Stimulated activated CD4-positive, alpha-beta T cell treated with anti-CD3 and anti-CD28 coated beads, Interleukin-2, amount 100 ng/mL, for 24 hours (primary cell): ENCODE results near the gene PHF23.

Experiments used
- DNase-seq, 2 donors: peaks; one replicate each; pipeline ENCODE4 v3.0.0-alpha.2; 2020

The PHF23 gene

DNA sequence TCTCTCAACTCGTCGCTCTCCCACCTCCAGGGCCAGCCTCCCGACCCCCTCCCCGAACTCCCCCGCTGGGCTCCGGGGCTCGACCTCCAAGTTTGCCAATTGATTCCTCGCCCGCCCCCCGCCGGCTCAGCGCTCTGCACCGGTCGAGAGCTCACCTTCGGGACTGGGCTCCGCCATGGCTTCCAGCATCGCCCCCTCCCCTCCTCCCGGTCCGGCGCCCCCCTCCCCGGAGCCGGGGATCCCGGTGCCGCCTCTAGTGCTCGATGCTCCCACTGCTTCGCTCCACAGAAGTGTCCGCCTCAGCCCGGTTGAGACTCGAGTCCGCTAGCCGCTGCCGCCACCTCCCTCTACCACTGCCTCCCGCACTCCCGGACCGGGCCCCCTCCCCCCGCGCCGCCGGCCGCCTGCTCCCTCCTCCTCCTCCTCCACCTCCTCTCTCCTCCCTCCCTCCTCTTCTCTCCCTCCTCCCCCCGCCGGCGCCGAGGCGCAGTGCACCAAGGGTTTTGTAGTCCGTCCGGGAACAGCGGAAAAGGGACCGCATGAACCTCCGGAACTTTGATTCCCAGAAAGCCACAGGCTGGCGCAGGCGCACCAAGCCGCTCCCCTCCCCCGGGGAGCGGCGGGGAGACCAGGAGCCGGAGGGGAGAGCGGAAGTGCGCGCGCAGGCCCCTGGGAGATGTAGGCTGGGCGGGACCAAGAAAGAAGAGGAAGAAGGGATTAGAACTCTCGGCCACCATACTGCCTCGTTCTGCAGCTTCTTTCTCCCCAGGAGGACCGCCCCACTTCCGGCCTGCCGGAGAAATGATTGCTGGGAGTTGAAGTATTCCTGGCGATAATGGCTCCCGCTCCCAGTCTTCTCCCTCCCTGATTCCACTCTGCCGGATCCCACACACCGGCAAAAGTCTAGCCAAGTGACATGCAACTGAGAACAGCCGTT, at the start of gene PHF23:
PHF23 (minus strand) TSS at position 367 of the 937 bp plus-strand sequence; CDS start at position 189, 178 bp downstream.
- DNase-seq: peak; percentile 97

DNA sequence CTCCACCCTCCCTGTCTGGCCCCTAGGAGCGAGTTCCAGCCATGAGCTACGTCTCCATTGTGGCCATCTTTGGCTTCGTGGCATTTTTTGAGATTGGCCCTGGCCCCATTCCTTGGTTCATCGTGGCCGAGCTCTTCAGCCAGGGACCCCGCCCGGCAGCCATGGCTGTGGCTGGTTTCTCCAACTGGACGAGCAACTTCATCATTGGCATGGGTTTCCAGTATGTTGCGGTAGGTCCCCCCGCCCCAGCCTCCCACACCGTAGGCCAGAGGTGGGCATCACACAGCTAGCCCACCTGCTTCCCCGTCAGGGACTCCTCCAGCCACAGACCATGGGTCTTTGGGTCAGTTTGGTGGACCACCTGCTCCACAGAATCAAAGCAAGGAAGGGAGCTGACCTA, 46.4 kb upstream of the PHF23 start:
- DNase-seq: no peak

DNA sequence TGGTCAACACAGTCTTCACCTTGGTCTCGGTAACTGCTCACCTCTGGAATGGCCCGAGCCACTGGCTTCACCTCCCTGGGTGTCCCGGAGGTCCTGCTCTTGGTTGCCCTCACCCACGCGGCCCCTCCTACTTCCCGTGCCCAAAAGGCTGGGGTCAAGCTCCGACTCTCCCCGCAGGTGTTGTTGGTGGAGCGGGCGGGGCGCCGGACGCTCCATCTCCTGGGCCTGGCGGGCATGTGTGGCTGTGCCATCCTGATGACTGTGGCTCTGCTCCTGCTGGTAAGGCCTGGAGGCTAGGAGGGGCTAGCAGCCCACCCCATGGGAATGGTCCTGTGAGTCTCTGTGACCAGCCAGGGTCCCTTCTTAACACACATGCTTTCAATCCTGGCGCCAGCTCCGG, 45.7 kb upstream of the PHF23 start:
- DNase-seq: no peak

DNA sequence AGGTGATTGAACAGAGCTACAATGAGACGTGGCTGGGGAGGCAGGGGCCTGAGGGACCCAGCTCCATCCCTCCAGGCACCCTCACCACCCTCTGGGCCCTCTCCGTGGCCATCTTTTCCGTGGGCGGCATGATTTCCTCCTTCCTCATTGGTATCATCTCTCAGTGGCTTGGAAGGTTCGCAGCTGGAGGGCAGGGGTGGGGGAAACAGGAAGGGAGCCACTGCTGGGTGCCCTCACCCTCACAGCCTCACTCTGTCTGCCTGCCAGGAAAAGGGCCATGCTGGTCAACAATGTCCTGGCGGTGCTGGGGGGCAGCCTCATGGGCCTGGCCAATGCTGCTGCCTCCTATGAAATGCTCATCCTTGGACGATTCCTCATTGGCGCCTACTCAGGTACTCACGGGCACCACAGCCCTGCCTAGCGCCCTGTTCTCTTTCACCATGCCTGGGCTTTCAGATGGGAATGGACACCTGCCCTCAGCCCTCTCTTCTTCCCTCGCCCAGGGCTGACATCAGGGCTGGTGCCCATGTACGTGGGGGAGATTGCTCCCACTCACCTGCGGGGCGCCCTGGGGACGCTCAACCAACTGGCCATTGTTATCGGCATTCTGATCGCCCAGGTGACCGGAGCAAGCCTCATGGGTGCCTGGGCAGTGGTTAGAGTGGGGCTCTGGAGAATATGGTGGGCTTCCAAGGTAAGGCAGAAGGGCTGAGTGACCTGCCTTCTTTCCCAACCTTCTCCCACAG, 44.4 kb upstream of the PHF23 start:
- DNase-seq: no peak

DNA sequence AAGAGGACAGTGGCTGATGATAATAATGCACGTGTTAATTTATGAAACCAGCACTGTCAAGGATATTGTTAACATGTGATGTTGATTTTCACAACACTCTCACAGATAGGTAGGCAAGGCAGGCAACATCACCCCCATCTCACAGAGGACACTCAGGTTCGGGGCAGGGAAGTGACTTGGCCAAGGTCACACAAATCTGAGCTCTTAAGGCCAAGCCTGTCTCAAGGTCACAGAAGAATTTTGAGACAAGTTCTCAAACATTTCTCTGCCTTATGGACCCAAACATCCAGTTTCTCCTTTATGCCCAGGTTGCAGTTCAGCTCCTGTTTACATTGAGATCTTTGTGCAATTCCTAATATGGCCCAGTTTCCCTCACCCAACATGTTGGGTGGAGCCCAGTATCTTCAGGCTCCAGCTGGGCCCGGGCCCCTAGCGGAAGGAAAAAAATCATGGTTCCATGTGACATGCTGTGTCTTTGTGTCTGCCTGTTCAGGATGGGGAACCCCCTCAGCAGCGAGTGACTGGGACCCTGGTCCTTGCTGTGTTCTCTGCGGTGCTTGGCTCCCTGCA, 43.6 kb upstream of the PHF23 start:
- DNase-seq: no peak

DNA sequence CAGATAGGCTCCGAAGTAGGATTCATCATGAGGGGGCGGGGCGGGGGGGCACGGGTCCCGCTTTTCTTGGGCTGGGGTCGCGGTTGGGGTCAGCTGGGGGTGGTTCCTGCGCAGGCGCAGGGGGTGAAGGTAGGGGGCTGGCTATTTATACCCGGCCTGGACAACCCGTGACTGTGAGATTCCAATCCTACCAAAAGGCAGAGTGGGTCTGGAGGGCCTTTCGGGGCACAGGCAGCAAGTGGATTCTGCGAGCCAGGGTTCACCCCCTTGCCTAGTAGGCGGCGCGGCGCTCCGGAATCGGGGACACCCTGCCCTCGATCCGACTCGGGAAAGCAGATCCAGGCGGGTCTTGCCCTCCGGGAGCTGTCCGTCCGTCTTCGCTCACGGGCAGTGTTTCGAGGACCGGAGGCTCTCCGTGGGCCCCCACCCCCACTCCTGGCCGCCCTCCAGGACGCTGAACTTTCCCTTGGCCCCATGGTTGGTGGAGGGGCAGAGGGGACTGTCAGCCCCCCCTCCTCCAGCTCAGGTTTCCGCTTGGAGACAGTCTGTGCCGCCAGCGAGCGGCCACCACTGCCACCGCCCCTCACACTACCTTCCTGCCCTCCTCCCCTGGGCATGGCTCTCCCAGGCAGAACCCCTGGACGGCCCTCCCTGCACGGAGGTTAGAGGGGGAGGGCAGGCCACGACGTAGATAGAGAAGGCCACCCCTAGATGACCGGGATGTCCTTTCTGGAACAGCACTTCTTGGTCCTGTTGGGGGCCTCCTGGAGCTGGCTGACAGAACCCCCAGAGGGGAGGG, 42.9 kb upstream of the PHF23 start:
- DNase-seq: no peak

DNA sequence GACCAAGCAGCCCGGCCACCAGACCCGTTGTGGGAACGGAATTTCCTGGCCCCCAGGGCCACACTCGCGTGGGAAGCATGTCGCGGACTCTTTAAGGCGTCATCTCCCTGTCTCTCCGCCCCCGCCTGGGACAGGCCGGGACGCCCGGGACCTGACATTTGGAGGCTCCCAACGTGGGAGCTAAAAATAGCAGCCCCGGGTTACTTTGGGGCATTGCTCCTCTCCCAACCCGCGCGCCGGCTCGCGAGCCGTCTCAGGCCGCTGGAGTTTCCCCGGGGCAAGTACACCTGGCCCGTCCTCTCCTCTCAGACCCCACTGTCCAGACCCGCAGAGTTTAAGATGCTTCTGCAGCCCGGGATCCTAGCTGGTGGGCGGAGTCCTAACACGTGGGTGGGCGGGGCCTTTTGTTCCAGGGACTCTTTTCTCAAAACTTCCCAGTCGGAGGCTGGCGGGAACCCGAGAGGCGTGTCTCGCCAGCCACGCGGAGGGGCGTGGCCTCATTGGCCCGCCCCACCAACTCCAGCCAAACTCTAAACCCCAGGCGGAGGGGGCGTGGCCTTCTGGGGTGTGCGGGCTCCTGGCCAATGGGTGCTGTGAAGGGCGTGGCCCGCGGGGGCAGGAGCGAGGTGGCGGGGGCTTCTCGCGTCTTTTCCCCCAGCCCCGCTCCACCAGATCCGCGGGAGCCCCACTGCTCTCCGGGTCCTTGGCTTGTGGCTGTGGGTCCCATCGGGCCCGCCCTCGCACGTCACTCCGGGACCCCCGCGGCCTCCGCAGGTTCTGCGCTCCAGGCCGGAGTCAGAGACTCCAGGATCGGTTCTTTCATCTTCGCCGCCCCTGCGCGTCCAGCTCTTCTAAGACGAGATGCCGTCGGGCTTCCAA, 42.1 kb upstream of the PHF23 start, which contains the start of gene SLC2A4:
SLC2A4 (plus strand) TSS at position 645 of the 879 bp plus-strand sequence; CDS start at position 862, 217 bp downstream.
- peak; percentile 91 to 96 for DNase-seq

DNA sequence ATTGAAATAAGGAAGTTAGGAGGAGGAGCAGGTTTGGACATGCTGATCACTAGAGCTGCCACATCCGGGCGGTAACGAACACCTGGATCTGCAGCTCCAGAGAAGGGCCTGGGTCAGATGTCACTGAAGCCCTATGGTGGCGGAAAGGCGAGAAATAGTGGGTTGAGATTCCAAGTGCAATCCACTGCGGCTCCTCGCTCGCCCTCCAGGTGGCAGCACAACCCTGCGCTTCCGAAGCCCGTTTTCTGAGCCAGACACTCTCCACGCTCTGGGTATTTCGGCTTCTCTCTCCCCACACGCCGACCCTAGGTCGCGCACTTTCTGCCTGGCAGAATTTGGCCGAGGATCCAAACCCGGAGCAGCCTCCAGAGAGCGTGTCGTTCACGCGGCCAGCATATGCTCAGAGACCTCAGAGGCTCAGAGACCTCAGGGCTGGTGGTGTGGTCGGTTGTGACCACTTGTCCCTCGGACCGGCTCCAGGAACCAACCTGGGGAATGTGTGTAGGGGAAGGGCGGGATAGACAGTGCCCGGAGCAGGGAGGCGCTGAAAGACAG, 41.3 kb upstream of the PHF23 start:
- DNase-seq: peak; percentile 88 to 91

DNA sequence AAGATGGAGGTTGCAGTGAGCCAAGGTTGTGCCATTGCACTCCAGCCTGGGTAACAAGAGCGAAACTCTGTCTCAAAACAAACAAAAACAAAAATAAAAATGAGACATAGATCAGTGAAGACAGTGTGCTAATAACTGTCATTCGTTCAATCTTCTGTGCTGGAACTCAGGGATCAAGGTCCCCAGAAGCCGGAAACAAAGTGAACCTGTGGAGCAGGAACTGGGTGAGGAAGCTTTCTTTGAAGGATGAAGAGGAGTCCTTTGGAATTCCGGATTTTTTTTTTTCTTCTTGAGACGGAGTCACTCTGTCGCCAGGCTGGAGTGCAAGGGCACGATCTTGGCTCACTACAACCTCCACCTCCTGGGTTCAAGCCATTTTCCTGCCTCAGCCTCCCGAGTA, 40.2 kb upstream of the PHF23 start:
- no peak for DNase-seq

DNA sequence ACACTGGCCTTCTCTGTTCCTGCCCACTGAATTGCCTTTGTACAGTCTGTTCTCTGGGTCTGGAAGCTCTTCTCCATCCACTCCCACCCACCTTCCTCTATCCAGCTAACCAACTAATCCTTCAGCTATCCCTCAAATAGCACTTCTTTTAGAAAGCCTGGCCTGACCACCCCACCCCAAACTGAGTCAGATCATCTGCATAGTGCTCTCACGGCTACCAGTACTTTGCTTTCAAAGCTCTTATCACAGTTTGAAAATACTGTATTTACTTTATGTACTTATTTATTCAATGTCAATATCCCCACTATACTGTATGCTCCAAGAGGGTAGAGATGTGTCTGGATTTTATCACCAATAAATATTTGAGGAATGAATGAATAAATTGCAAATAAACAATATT, 27.5 kb upstream of the PHF23 start:
- no peak for DNase-seq

DNA sequence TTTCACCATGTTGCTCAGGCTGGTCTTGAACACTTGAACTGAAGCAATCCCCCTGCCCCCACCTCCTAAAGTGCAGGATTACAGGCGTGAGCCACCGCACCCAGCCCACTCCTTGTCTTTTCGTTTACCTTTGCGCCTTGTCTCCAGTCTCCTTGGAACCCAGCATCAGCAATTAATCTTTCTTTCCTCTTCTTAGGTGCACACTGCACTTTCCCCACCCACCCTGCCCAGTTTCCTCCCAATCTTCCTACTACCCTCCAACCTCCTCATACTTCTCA, 24.5 kb upstream of the PHF23 start:
- no peak for DNase-seq

DNA sequence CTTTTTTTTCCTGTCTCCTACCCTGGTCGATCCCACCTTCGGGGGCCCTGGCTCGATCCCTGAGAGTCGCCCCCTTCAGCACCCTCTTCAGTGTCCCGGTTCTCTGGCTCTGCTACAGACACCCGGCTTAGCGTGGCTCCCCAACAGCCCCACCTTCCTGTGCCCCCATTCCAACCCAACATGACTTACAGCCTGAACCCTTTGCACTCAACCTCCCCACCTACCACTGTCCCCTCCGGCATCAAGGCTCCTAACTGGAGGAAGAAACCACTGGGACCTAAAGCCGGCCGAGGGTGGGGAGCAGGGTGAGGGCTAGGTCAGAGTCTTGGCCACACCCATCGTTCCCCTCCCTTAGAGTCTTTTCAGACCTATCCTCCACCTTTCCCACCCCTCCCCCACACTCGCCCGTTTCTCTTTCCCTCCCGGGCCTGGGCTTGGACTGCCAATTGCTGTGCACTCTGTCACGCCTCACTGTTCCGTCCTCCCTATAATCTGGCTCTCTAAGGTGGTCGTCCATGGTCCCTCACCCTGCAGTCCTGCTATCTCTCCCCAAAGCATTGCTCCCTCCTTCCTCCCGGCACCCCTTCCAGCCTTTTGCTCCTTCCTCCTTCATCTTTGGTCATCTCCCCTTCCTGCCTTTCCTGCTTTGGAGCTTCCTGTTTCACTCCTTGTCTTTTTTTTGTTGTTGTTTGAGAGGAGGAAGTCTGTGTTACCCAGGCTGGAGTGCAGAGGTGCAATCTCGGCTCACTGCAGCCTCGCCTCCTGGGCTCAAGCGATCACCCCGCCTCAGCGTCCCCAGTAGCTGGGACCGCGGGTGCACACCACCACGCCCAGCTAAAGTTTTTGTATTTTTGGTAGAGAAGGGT, 23.9 kb upstream of the PHF23 start:
- DNase-seq: peak in 1 of 2 donors; percentile 37

DNA sequence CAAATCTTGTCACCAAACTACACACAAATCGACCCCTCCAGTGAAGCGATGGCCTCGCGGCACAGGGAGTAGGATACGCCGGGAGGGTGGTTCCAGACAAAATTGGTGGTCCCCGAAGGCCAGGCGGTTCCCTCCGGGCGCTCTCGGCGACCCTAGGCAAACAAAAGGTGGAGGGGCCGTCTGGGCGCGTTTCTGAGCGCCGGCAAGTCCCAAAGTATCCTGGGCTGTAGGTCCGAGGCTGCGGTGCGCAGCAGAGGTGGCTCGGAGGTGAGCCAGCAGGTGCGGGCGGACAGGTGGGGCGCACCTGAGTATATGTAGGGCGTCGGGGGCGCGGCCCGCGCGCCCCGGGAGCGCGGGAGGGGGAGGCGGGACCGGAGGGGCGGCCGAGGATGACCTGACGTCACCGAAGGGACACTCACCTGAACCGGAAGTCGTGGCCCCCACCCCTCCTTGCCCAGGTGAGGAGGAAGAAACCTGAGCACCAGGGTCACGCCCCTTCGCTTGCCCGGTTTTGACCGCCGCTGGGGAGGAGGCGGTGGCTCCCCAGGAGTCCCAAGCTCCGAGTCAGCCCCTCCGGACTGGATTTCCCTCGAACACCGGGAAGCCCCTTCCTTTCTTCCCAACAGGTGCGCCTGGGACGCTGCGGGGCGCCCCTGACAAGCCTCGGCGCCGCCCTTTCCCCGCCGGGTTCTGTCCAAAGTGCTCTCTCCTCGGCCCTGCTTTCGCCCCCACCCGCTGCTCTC, 23.1 kb upstream of the PHF23 start, which contains the start of gene CLDN7:
CLDN7 (minus strand) TSS at position 287 of the 743 bp plus-strand sequence. CDS start 435 bp downstream, outside the sequence.
- DNase-seq: no peak

DNA sequence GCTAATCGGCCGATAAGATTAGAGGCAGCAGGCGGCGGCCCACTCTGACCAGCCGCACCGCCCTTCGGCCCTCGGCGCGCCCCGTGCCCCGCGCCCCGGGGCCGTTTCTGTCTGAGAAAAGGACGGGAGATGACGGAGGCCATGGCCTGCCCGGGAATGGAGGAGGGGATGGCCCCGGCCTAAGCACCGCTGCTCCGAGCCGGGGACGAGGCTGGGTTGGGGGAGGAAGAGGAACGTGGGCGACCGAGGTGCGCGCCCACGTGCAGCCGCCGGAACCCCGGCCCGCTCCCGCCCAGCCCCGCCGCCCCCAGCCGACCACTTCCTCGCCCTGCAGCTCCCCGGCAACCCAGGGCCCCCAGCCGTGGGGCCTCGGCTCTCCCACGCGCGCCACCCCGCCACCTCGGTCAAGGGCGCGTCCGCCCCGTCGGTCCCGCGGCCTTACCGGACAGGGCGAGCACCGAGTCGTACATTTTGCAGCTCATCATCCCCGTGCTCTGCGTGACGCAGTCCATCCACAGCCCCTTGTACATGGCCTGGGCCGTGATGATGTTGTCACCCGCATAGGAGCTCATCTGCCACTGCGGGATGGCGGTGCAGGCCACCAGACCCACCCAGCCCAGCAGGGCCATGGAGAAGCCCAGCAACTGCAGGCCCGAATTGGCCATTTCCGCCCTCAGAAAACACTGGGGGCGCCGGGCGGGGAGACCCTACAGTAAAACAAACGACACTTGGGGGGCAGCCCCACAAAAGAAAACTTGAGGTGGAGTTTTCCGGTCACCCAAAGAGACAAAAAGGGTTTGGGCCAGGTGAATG, 22.3 kb upstream of the PHF23 start:
- peak in 1 of 2 donors; percentile 32 for DNase-seq

DNA sequence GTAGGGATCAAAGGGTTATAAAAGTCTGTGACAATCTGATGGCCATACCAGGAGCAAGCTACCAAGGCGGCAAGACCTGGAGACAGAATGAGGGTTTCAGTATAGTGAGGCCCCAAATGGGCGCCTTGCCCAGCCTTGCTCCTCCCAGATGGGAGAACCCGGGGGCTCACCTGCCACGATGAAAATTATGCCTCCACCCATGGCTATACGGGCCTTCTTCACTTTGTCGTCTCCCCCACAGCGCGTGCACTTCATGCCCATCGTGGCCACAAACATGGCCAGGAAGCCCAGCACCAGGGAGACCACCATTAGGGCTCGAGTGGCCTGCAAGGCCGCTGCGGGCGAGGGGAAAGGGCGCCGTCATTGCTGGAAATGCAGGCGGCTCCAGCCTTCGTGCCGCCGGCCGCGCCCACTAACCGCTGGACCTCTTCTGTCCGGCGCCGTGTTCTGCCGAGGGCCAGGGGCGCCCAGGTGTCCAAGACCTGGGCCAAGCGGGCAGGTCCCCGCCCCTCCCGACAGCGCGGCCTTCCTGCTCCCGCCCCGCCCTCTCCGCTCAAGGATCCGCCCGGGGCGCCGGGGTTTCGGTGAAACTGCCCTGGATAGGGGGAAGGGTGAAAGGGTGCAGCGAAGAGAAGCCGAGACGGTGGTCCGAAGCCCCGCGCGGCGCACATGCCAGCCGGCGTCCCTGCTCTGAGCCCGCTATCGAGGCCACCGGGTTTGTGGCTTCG, 21.6 kb upstream of the PHF23 start:
- peak in 1 of 2 donors; percentile 58 for DNase-seq

DNA sequence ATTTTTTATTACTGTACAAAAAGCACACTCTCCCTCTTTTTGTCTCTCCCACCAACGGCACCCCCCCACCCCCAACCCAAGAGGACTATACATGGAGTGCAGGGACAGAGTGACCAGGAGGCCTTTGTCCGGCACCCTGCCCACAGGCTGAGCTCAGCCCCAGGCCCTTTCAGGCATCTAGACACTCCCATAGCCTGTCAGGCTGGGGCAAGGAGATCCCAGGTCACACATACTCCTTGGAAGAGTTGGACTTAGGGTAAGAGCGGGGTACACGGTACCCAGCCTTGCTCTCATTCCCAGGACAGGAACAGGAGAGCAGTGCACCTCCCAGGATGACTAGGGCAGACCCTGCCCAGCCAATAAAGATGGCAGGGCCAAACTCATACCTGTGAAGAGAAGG, 20.9 kb upstream of the PHF23 start:
- no peak for DNase-seq

DNA sequence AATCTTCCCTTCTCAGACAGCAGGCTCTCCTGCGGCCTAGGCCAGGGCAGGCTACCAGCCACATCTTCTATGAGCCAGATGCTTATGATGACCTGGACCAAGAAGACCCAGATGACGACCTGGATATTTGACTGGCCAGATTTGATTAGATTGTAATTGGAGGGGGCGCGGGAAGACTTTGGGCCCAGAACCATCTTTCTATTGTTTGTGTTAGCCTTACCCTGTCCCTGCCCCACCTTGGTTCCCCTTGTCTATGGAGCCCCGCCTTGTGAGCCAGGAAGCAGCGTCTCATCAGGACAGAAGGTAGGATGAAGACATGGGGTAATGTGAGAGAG, 20.3 kb upstream of the PHF23 start:
- DNase-seq: no peak
